Stimulated activated naive CD8-positive, alpha-beta T cell treated with anti-CD3 and anti-CD28 coated beads, Interleukin-15, Interleukin-2, amounts not matched to agents 100 U/mL and 50 U/mL, for 24 hours (primary cell): ENCODE measurements around the gene ZNF23.

Source experiments
- ATAC-seq: fragments of 150-1000 bp; cut with Tn5 transposase; one replicate; pipeline ENCODE4 v1.10.0; 2021
- DNase-seq: peaks from one replicate; pipeline ENCODE4 v3.0.0; 2021

ZNF23 gene

GRCh38 chr16:71426880-71427615 lies 35.0 kb downstream of the ZNF23 start:
- DNase-seq (no peak), ATAC-seq (peak; percentile 4)

GRCh38 chr16:71426069-71426879 lies 35.8 kb downstream of the ZNF23 start:
- ATAC-seq, result peak; percentile 87
- DNase-seq, result peak; percentile 41

- DNase-seq (no peak), ATAC-seq (no peak)
Measured at GRCh38 chr16:71425746-71426068, 36.3 kb downstream of the ZNF23 start.

GRCh38 chr16:71424626-71425025 lies 37.4 kb downstream of the ZNF23 start:
- ATAC-seq (no peak), DNase-seq (no peak)

DNA sequence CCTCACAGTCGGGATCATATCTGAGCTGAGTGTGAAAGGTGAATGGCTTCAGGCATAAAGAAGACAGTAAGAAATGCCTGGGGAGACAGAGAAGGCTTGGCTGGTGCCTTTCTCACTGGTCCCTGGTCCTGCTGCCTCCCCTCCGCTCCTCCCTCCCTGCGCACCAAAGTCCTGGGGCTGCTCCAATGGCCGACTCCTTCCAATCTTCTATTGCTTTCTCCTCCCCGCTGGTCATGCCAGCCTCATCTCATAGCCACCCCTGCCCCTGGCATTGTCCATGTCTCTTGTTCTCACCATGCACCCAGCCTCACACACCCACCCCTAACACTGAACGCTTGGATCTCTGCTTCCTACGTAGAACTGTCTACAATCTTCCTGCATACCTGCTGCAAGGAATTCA lies 38.2 kb downstream of the ZNF23 start:
- ATAC-seq (no peak), DNase-seq (no peak)

GRCh38 chr16:71423016-71423415 lies 39.0 kb downstream of the ZNF23 start:
- ATAC-seq (no peak), DNase-seq (no peak)

DNA sequence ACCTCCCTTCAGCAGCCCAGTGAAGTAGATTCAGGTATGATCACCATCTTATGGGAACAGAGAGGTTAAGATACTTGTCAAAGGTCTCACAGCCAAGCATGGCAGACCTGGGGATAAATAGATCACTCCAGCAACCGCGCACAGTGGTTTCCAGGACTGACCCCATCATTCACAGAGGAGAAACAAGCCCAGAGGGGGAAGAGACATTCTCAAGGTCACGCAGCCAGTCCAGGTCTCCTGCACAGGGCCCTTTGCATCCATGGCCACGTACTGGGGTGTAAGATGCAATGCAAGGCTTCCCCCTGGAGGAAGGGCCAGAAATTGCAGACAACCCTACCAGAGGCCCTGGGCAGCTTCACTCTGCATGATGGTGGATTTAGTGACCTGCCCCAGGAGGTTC lies 40.1 kb downstream of the ZNF23 start:
- ATAC-seq, result no peak
- DNase-seq, result peak; percentile 30

DNA sequence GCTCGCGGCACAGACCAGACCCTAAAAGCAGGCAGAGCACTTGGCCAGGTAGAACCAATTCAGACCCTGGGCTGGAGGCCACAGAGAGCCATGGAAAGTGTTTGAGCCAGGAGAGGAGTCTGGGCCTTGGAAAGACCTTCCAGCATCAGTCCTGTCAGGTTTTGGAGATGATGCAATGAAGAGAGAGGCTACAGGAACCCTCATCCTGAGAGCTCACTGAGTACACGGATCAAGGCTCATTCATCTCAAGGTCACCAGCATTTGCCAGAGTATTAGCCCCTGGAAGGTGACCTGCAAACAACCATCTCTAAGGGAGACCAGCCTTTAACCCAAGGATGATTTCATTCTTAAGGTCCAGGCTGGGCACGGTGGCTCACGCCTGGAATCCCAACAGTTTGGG lies 48.0 kb downstream of the ZNF23 start:
- DNase-seq (no peak), ATAC-seq (no peak)

DNA sequence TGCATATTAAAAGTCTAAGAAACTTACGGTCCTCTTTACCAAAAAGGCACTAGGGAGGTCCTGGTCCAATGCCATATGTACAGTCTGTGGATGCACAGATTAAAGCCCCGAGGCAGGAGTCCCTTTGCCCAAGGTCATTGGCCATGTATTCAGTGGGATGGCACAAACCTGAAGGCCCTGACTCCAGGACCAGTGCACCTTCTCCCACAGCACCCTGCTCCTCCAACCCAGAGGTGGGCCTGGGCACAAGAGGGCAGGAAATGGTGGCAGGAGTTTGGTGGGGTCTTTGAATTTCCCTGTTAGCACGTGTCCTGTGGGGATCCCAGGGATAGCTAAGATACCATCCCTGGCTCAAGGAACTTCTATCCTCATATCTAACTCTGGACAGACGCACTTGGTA lies 48.7 kb downstream of the ZNF23 start:
- DNase-seq (no peak), ATAC-seq (no peak)

DNA sequence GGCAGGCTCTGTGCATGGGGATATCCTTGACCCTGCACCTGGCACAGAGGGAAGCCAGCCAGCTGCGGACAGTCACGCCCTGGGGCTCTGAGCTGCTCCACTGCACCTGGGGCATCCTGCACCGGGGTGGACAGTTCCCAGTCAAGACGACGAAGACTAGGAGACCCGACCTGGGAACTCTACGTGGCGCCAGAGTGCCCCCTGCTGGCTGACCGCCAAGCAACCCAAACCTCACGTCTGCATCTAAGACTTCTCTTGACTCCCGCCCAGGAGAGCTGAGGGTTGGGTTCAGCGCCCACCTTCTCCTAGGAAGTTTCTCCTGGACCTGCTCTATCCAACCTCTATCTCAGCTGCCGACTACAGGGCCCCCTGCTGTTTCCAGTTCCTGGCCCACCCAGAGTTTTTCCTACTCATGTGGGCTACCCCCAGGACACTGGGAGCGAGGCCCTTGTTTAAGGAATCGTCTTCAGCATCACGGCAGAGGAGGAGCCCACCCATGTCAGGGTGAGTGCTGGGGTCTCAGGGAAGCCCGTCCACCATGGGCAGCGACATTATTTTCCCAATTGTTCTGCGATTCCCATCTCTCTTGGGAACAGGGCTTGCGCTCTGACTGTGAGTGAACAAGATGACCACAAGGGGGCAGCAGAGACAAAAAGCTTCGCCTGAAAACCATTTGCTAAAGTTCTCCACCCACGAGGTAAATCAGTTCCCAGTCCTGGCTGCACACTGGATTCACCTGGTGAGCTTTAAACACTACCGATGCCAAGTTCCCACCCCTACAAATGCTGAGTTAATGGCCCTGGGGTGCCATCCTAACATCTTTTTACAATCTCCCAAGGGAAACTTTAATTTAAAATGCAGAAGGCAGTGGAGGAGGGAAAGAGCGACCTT lies 49.5 kb downstream of the ZNF23 start:
- DNase-seq (peak; percentile 68), ATAC-seq (peak; percentile 71)

- no peak for ATAC-seq
- DNase-seq, result no peak
Measured at GRCh38 chr16:71410146-71410545, 51.9 kb downstream of the ZNF23 start.

- ATAC-seq (no peak), DNase-seq (no peak)
Measured at GRCh38 chr16:71409011-71409775, 52.9 kb downstream of the ZNF23 start.

DNA sequence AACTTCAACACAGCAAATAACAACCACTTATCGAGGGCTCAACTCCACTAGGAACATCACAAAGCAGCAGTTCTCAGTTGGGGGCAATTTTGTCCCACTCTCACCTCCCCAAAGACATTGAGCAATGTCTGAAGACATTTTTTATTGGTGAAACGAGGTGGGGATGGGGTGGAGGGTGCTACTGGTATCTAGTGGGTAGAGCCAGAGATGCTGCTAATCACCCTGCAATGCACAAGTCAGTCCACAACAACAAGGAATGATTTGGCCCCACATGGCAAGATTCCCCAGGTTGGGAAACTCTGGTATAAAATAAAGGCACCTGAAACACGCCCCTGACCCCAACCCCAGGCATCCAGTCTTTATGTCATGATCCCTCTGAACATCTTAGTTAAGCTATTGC lies 53.5 kb downstream of the ZNF23 start:
- no peak for DNase-seq
- no peak for ATAC-seq

- DNase-seq (no peak), ATAC-seq (no peak)
Measured at GRCh38 chr16:71407731-71408130, 54.3 kb downstream of the ZNF23 start.

- DNase-seq (no peak), ATAC-seq (no peak)
Measured at GRCh38 chr16:71406724-71407123, 55.3 kb downstream of the ZNF23 start.

DNA sequence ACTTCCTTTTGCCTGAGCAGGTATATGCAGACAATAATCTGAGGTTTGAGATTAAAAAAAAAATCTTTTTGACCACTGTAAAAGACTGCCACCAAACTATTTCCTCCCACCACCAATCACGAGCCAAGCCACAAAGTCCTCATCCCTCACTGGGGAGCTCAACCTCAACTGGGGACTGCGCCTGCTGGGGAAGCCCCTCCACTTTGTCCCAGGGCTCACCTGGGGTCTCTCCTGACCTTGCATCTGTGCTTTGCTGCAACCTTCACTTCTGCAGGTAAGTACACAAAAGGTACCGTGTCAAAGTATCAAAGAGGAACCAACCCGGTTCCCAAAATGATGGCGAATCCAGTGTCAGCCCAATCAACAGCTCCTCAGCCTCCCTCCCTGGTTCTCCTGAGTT lies 55.7 kb downstream of the ZNF23 start:
- DNase-seq, result no peak
- no peak for ATAC-seq

- DNase-seq (no peak), ATAC-seq (no peak)
Measured at GRCh38 chr16:71404364-71404763, 57.7 kb downstream of the ZNF23 start.

- DNase-seq (no peak), ATAC-seq (no peak)
Measured at GRCh38 chr16:71402674-71403073, 59.4 kb downstream of the ZNF23 start.

DNA sequence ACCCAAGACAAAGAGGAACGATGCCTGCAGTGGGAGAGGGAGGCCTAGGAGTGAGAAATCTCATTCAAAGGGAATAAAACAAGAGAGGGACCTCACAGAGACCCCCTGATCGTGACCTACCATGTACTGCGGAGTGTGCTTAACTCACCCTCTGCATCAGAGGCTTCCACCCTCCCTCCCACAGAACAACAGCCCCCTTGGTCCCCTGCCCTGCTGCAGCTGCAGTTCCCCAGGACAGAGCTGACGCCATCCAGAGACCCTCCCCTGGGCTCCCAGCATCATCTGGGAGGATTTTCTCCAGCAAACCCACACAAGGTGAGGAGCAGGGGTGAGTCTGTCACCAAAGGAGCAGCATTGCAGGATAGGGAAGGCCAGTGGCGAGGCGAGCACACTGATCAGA lies 60.0 kb downstream of the ZNF23 start:
- no peak for ATAC-seq

GRCh38 chr16:71399801-71400563 lies 62.1 kb downstream of the ZNF23 start:
- ATAC-seq (no peak), DNase-seq (no peak)

More for the DNA sequence above, 60.0 kb downstream of the ZNF23 start:
- DNase-seq, result no peak
